ENCODE results near the gene HINT3.

DNA sequence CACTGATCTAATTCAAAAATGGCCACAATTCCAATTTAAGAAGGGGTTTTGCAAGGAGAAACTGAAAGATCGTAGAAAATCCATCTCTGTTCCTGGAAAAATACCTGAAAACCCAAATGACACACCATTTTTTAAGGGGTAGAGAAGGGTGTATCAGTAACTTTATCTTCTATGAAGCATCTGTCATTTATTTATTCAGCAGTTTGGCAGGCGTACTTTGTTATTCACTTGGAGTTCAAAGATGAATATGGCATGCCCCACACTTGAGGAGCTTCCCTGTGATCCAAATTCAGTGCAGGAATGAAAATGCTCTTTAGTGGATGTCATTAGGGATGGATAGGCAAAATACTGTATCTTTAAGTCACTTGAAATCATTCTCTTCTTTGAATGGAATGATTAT lies 7.2 kb downstream of the HINT3 start:
- TF ChIP-seq, protein P1, sequence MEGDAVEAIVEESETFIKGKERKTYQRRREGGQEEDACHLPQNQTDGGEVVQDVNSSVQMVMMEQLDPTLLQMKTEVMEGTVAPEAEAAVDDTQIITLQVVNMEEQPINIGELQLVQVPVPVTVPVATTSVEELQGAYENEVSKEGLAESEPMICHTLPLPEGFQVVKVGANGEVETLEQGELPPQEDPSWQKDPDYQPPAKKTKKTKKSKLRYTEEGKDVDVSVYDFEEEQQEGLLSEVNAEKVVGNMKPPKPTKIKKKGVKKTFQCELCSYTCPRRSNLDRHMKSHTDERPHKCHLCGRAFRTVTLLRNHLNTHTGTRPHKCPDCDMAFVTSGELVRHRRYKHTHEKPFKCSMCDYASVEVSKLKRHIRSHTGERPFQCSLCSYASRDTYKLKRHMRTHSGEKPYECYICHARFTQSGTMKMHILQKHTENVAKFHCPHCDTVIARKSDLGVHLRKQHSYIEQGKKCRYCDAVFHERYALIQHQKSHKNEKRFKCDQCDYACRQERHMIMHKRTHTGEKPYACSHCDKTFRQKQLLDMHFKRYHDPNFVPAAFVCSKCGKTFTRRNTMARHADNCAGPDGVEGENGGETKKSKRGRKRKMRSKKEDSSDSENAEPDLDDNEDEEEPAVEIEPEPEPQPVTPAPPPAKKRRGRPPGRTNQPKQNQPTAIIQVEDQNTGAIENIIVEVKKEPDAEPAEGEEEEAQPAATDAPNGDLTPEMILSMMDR (conservative IDR thresholded peaks at IDR 0.05; ENCODE audit: low read length) = no peak
- TF ChIP-seq EZH2phosphoT487 (IDR thresholded peaks at IDR 0.05; ENCODE audit: borderline replicate concordance) = no peak
